ENCODE measurements around the gene MDM4. TPM values are rescaled to one million over a fixed set of nuclear protein-coding genes. Genes with fewer than 3 reads are reported as not detected.

MDM4 gene
- total RNA-seq, 4 donors from 2014 or later, result 21.6 to 51.1 (median 28.5) TPM

GRCh38 chr1:204523605-204524215, 7.5 kb downstream of the MDM4 start:
- Histone ChIP-seq H3K9me3 (no peaks in the 10 kb centered on the region), H3K4me3 (no peak overlapping the region), H3K27ac (replicated peaks in 1 of 4) (no peak overlapping the region), H3K27me3 (no peaks in the 10 kb centered on the region), H3K36me3 (peaks cover 30 to 45% (median 36%) of the 10 kb centered on the region in 4 donors), H3K4me1 (peaks cover 14 to 27% (median 19%) of the 10 kb centered on the region in 4 donors)
- WGBS, result 93% methylated on average over 9 of the region's 9 CpGs
- TF ChIP-seq POLR2A (IDR thresholded peaks at IDR 0.05; ENCODE audit: low read depth), result no peak
- TF ChIP-seq POLR2AphosphoS5 (IDR thresholded peaks at IDR 0.05), result no peak
- intact Hi-C loops (cut with DNase I), result no loop called here
- DNase-seq (ENCODE audit: extremely low spot score), result no peak

GRCh38 chr1:204524986-204525385, 8.8 kb downstream of the MDM4 start:
- Histone ChIP-seq H3K9me3 (no peaks in the 10 kb centered on the region), H3K27me3 (no peaks in the 10 kb centered on the region), H3K36me3 (peaks cover 40 to 50% (median 46%) of the 10 kb centered on the region in 4 donors), H3K4me1 (peaks cover 10 to 16% (median 13%) of the 10 kb centered on the region in 4 donors), H3K27ac (replicated peaks in 1 of 4) (no peak overlapping the region), H3K4me3 (no peak overlapping the region)
- DNase-seq (ENCODE audit: extremely low spot score), result no peak
- WGBS, result 92% methylated on average over 3 of the region's 3 CpGs
- no peak for TF ChIP-seq POLR2AphosphoS5 (IDR thresholded peaks at IDR 0.05)
- TF ChIP-seq EP300 (IDR thresholded peaks at IDR 0.05), result no peak
- no peak for TF ChIP-seq CTCF (IDR thresholded peaks at IDR 0.05)
- no peak for TF ChIP-seq POLR2A (IDR thresholded peaks at IDR 0.05; ENCODE audit: low read depth)
- intact Hi-C loops (cut with DNase I), result no loop called here

- H3K27ac ChIP-seq (replicated peaks in 1 of 4), result no peak overlapping the region
- WGBS, result 94% methylated on average over 5 of the region's 5 CpGs
- DNase-seq (ENCODE audit: extremely low spot score), result no peak
- H3K36me3 ChIP-seq, result peaks cover 51 to 82% (median 78%) of the 10 kb centered on the region in 4 donors
- intact Hi-C loops (cut with DNase I), result no loop called here
- H3K9me3 ChIP-seq, result no peaks in the 10 kb centered on the region
- TF ChIP-seq EP300 (IDR thresholded peaks at IDR 0.05), result no peak
- TF ChIP-seq POLR2A (IDR thresholded peaks at IDR 0.05; ENCODE audit: low read depth), result no peak
- no peak for TF ChIP-seq POLR2AphosphoS5 (IDR thresholded peaks at IDR 0.05)
- TF ChIP-seq CTCF (IDR thresholded peaks at IDR 0.05), result no peak
- no peaks in the 10 kb centered on the region for H3K27me3 ChIP-seq
- no peaks in the 10 kb centered on the region for H3K4me1 ChIP-seq
- H3K4me3 ChIP-seq, result no peak overlapping the region
These were observed 12.0 kb downstream of the MDM4 start for GRCh38 chr1:204528241-204528640.

GRCh38 chr1:204528677-204529076, 12.5 kb downstream of the MDM4 start:
- Histone ChIP-seq H3K27ac (replicated peaks in 1 of 4) (no peak overlapping the region), H3K36me3 (peaks cover 55 to 87% (median 83%) of the 10 kb centered on the region in 4 donors), H3K9me3 (no peaks in the 10 kb centered on the region), H3K27me3 (no peaks in the 10 kb centered on the region), H3K4me1 (no peaks in the 10 kb centered on the region), H3K4me3 (no peak overlapping the region)
- TF ChIP-seq POLR2A (IDR thresholded peaks at IDR 0.05; ENCODE audit: low read depth) (no peak), POLR2AphosphoS5 (IDR thresholded peaks at IDR 0.05) (no peak), CTCF (IDR thresholded peaks at IDR 0.05) (no peak), EP300 (IDR thresholded peaks at IDR 0.05) (no peak)
- 73% methylated on average over 7 of the region's 8 CpGs for whole genome bisulfite sequencing
- no peak for DNase-seq (ENCODE audit: extremely low spot score)
- intact Hi-C loops (cut with DNase I), result no loop called here

- H3K4me1 ChIP-seq, result no peaks in the 10 kb centered on the region
- intact Hi-C loops (cut with DNase I), result no loop called here
- H3K36me3 ChIP-seq, result peaks cover 63 to 94% (median 87%) of the 10 kb centered on the region in 4 donors
- no peak overlapping the region for H3K4me3 ChIP-seq
- TF ChIP-seq POLR2A (IDR thresholded peaks at IDR 0.05; ENCODE audit: low read depth) (no peak), POLR2AphosphoS5 (IDR thresholded peaks at IDR 0.05) (no peak), CTCF (IDR thresholded peaks at IDR 0.05) (no peak), EP300 (IDR thresholded peaks at IDR 0.05) (no peak)
- 93% methylated on average over 7 of the region's 7 CpGs for WGBS
- H3K9me3 ChIP-seq, result no peaks in the 10 kb centered on the region
- no peaks in the 10 kb centered on the region for H3K27me3 ChIP-seq
- no peak for DNase-seq (ENCODE audit: extremely low spot score)
- H3K27ac ChIP-seq (replicated peaks in 1 of 4), result no peak overlapping the region
These were observed 13.2 kb downstream of the MDM4 start for GRCh38 chr1:204529371-204529895.
